ENCODE data around the gene TRMT11. TPM values are rescaled to one million over a fixed set of nuclear protein-coding genes. Genes with fewer than 3 reads are reported as not detected.

TRMT11 gene
- total and polyA plus RNA-seq, 2 of the 13 experiments (the other 11 are each of a cell fraction or from before 2014, with no cell fraction given): 42.2 to 81.9 TPM

DNA sequence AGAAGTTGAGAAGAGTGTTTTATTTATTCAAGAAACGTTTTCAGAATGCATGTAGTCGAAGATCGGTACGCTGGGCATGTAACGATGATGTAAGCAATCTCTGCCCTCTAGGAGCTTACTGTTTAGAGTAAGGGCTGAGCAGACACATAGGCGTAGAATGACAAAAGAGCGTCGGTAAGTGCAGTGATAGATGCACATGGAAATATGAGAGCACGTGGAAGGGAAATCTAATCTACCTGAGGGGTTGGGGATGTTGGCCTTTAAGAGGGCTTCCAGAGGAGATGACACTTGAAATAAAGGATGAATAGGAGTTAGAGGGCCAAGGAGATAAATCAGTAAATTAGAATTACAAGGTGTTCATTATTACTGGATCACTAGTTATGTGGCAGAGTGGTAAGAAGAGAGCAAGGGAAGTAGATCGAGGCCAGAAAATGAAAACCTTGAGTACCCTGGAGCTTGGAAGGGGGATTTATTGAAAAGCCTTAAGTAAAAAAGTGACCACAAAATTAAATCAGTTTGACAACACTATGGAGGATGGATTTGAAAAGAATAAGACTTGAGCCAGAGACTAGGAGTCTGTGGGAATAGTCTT lies 782 bp downstream of the TRMT11 start:
- FAIRE-seq: peak; percentile 26
- peaks cover 69% of the 10 kb centered on the region for H3K4me1 ChIP-seq (ENCODE audit: insufficient read depth, low read length)
- H3K79me2 ChIP-seq (ENCODE audit: insufficient read depth, low read length): peaks cover 63% of the 10 kb centered on the region
- no peak for TF ChIP-seq ZNF768 (CRISPR knock-in tag; IDR thresholded peaks at IDR 0.05)
- TF ChIP-seq THAP8 (CRISPR knock-in tag; IDR thresholded peaks at IDR 0.05; ENCODE audit: borderline replicate concordance): no peak
- TF ChIP-seq ZNF337 (CRISPR knock-in tag; IDR thresholded peaks at IDR 0.05; ENCODE audit: borderline replicate concordance, low read depth): no peak
- TF ChIP-seq ZBTB46 (CRISPR knock-in tag; IDR thresholded peaks at IDR 0.05; ENCODE audit: borderline replicate concordance): 0 out of 2 replicates have a peak, but pooled peaks have one; percentile 64
- TF ChIP-seq, protein P1, sequence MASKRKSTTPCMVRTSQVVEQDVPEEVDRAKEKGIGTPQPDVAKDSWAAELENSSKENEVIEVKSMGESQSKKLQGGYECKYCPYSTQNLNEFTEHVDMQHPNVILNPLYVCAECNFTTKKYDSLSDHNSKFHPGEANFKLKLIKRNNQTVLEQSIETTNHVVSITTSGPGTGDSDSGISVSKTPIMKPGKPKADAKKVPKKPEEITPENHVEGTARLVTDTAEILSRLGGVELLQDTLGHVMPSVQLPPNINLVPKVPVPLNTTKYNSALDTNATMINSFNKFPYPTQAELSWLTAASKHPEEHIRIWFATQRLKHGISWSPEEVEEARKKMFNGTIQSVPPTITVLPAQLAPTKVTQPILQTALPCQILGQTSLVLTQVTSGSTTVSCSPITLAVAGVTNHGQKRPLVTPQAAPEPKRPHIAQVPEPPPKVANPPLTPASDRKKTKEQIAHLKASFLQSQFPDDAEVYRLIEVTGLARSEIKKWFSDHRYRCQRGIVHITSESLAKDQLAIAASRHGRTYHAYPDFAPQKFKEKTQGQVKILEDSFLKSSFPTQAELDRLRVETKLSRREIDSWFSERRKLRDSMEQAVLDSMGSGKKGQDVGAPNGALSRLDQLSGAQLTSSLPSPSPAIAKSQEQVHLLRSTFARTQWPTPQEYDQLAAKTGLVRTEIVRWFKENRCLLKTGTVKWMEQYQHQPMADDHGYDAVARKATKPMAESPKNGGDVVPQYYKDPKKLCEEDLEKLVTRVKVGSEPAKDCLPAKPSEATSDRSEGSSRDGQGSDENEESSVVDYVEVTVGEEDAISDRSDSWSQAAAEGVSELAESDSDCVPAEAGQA (IDR thresholded peaks at IDR 0.05; ENCODE audit: low read depth): no peak
- TF ChIP-seq, protein P1 (CRISPR knock-in tag; IDR thresholded peaks at IDR 0.05; ENCODE audit: borderline replicate concordance): peak; percentile 77; the same call in 1 of the 2 replicates
- 0 out of 2 replicates have a peak, but pooled peaks have one; percentile 52 for TF ChIP-seq HOXA5 (CRISPR knock-in tag; IDR thresholded peaks at IDR 0.05)
- TF ChIP-seq, protein P2, sequence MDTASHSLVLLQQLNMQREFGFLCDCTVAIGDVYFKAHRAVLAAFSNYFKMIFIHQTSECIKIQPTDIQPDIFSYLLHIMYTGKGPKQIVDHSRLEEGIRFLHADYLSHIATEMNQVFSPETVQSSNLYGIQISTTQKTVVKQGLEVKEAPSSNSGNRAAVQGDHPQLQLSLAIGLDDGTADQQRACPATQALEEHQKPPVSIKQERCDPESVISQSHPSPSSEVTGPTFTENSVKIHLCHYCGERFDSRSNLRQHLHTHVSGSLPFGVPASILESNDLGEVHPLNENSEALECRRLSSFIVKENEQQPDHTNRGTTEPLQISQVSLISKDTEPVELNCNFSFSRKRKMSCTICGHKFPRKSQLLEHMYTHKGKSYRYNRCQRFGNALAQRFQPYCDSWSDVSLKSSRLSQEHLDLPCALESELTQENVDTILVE (CRISPR knock-in tag; IDR thresholded peaks at IDR 0.05): 0 out of 2 replicates have a peak, but pooled peaks have one; percentile 7
- TF ChIP-seq ATF7 (IDR thresholded peaks at IDR 0.05): 0 out of 2 replicates have a peak, but pooled peaks have one; percentile 20
- TF ChIP-seq ATF7 (CRISPR knock-in tag; IDR thresholded peaks at IDR 0.05): no peak
- TF ChIP-seq PREB (CRISPR knock-in tag; IDR thresholded peaks at IDR 0.05): no peak

More for the DNA sequence above, 782 bp downstream of the TRMT11 start:
- H3K4me2 ChIP-seq (ENCODE audit: low read depth, low read length): peak overlapping the region; percentile 90
- intact Hi-C loops (cut with micrococcal nuclease; ENCODE audit: unreplicated experiment) (no loop called here), in situ Hi-C loops (cut with HindIII; ENCODE audit: extremely low pct_ligation_motif_present, low pct_unique_long_range_greater_than_20kb) (no loop called here)
- no peaks in the 10 kb centered on the region; a peak in 1 of 5 replicates for H3K27me3 ChIP-seq (ENCODE audit: control insufficient read depth in 1 of 2, insufficient read depth in 2 of 2, low read length in 2 of 2)
- TSS peak; percentile 71 for BruUV-seq (replicated peaks)
- ATAC-seq (peak; percentile 51), DNase-seq (ENCODE audit: low spot score) (peak; percentile 63)
- H3K9ac ChIP-seq (ENCODE audit: insufficient read depth, low read depth, low read length): peak overlapping the region; percentile 91
- ChIA-PET POLR2A (interaction anchor here (0.9 to 5.4 kb wide), 21 partner anchors 8 to 686 kb away, joined by 3 to 71 read pairs (median 6); partner anchors contain the start of genes HDDC2, HINT3 and NCOA7), CTCF (ENCODE audit: low intra/inter-chr PET ratio, low total read pairs) (no interaction called here)
- H2AFZ ChIP-seq (ENCODE audit: low read length): peak overlapping the region; percentile 24
- no peaks in the 10 kb centered on the region for H3K9me3 ChIP-seq (ENCODE audit: low read length)
- H4K20me1 ChIP-seq (ENCODE audit: insufficient read depth, low read length): peaks cover 12% of the 10 kb centered on the region
- peak overlapping the region; percentile 80 to 95 (median 84) for H3K4me3 ChIP-seq (replicated peaks in 1 of 3; ENCODE audit: insufficient read depth in 1 of 3, low read depth in 2 of 3, low read length in 3 of 3)
- 4% methylated on average over 10 of the region's 10 CpGs for WGBS (ENCODE audit: low lambda C conversion rate)
- H3K27ac ChIP-seq (ENCODE audit: extremely low read length, insufficient read depth, low read length): peak overlapping the region; percentile 87
- H3K36me3 ChIP-seq (replicated peaks in 1 of 2; ENCODE audit: control insufficient read depth in 1 of 2, insufficient read depth in 2 of 2, low read length in 2 of 2): no peaks in the 10 kb centered on the region

Data from HepG2 (cell line).